ENCODE results near the gene ATP8B3. TPM values are rescaled to one million over a fixed set of nuclear protein-coding genes. Genes with fewer than 3 reads are reported as not detected.
A peak's percentile ranks its signal among the peaks of the same experiment; 100 is the strongest.

Gene ATP8B3
- total and polyA plus RNA-seq, 9 of the 15 experiments (the other 6 are each of a cell fraction or from before 2014, with no cell fraction given) = 1.2 to 12.3 (median 3.8) TPM

DNA sequence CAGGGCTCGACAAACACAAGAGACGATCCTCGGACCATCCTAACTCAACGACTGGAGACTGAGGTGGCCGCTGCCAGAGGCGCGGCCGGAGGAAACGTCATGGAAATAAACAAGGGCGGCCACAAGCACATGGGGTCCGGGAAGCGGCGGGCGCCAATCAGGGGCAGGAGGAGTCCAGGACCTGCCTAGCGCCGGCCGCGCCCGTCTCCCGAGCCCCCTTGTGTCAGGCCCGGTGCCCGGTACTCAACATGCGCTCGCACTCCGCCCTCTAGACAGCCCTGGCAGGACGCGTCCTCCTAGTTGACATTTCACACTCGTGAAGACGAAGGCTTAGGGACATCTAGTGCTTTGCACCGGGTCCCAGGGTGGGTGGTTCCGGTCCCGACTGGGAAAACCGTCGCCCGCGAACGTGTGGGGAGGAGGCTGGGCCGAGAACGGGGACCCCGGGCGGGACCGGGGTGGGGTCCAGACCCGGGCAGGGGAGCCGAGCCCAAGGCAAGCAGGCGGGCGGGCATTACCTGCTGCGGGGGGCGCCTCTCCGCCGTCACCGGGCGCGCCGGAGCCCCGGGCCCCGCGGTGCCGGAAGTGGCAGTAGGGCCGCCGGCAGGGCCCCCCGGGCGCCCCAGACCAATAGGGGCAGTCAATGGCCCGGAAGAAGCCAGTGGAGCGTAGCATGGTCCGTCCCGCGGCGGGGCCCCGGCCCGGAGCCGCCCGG, 35.8 kb upstream of the ATP8B3 start (continued):
- TF ChIP-seq, protein P1, sequence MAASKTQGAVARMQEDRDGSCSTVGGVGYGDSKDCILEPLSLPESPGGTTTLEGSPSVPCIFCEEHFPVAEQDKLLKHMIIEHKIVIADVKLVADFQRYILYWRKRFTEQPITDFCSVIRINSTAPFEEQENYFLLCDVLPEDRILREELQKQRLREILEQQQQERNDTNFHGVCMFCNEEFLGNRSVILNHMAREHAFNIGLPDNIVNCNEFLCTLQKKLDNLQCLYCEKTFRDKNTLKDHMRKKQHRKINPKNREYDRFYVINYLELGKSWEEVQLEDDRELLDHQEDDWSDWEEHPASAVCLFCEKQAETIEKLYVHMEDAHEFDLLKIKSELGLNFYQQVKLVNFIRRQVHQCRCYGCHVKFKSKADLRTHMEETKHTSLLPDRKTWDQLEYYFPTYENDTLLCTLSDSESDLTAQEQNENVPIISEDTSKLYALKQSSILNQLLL (CRISPR knock-in tag; IDR thresholded peaks at IDR 0.05; ENCODE audit: borderline replicate concordance) = no peak
- TF ChIP-seq, protein P2, sequence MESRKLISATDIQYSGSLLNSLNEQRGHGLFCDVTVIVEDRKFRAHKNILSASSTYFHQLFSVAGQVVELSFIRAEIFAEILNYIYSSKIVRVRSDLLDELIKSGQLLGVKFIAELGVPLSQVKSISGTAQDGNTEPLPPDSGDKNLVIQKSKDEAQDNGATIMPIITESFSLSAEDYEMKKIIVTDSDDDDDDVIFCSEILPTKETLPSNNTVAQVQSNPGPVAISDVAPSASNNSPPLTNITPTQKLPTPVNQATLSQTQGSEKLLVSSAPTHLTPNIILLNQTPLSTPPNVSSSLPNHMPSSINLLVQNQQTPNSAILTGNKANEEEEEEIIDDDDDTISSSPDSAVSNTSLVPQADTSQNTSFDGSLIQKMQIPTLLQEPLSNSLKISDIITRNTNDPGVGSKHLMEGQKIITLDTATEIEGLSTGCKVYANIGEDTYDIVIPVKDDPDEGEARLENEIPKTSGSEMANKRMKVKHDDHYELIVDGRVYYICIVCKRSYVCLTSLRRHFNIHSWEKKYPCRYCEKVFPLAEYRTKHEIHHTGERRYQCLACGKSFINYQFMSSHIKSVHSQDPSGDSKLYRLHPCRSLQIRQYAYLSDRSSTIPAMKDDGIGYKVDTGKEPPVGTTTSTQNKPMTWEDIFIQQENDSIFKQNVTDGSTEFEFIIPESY (CRISPR knock-in tag; IDR thresholded peaks at IDR 0.05) = 0 out of 2 replicates have a peak, but pooled peaks have one; percentile 33
- TF ChIP-seq PHF8 (IDR thresholded peaks at IDR 0.05; ENCODE audit: borderline replicate concordance, low read length) (peak; percentile 87; the same call in 1 of the 2 replicates), ERF (CRISPR knock-in tag; IDR thresholded peaks at IDR 0.05) (no peak), GATAD2B (IDR thresholded peaks at IDR 0.05; ENCODE audit: borderline replicate concordance) (peak; percentile 85), SMAD2 (IDR thresholded peaks at IDR 0.05; ENCODE audit: low read depth, low read length) (no peak), ZNF224 (CRISPR knock-in tag; IDR thresholded peaks at IDR 0.05) (no peak), RB1 (IDR thresholded peaks at IDR 0.05; ENCODE audit: low read depth) (no peak), FOXJ3 (CRISPR knock-in tag; IDR thresholded peaks at IDR 0.05) (no peak), ZNF140 (CRISPR knock-in tag; IDR thresholded peaks at IDR 0.05) (no peak), NCOA4 (IDR thresholded peaks at IDR 0.05; ENCODE audit: partially characterized antibody) (no peak), SNRNP70 (optimal IDR thresholded peaks at IDR 0.05; ENCODE audit: low read depth, low read length) (no peak)
- TF ChIP-seq, protein P3, sequence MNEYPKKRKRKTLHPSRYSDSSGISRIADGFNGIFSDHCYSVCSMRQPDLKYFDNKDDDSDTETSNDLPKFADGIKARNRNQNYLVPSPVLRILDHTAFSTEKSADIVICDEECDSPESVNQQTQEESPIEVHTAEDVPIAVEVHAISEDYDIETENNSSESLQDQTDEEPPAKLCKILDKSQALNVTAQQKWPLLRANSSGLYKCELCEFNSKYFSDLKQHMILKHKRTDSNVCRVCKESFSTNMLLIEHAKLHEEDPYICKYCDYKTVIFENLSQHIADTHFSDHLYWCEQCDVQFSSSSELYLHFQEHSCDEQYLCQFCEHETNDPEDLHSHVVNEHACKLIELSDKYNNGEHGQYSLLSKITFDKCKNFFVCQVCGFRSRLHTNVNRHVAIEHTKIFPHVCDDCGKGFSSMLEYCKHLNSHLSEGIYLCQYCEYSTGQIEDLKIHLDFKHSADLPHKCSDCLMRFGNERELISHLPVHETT (CRISPR knock-in tag; conservative IDR thresholded peaks at IDR 0.05 in 1 of 2, IDR thresholded peaks at IDR 0.05 in 1 of 2) = no peak
- TF ChIP-seq, protein P4, sequence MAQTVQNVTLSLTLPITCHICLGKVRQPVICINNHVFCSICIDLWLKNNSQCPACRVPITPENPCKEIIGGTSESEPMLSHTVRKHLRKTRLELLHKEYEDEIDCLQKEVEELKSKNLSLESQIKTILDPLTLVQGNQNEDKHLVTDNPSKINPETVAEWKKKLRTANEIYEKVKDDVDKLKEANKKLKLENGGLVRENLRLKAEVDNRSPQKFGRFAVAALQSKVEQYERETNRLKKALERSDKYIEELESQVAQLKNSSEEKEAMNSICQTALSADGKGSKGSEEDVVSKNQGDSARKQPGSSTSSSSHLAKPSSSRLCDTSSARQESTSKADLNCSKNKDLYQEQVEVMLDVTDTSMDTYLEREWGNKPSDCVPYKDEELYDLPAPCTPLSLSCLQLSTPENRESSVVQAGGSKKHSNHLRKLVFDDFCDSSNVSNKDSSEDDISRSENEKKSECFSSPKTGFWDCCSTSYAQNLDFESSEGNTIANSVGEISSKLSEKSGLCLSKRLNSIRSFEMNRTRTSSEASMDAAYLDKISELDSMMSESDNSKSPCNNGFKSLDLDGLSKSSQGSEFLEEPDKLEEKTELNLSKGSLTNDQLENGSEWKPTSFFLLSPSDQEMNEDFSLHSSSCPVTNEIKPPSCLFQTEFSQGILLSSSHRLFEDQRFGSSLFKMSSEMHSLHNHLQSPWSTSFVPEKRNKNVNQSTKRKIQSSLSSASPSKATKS (CRISPR knock-in tag; IDR thresholded peaks at IDR 0.05) = no peak
- TF ChIP-seq, protein P5, sequence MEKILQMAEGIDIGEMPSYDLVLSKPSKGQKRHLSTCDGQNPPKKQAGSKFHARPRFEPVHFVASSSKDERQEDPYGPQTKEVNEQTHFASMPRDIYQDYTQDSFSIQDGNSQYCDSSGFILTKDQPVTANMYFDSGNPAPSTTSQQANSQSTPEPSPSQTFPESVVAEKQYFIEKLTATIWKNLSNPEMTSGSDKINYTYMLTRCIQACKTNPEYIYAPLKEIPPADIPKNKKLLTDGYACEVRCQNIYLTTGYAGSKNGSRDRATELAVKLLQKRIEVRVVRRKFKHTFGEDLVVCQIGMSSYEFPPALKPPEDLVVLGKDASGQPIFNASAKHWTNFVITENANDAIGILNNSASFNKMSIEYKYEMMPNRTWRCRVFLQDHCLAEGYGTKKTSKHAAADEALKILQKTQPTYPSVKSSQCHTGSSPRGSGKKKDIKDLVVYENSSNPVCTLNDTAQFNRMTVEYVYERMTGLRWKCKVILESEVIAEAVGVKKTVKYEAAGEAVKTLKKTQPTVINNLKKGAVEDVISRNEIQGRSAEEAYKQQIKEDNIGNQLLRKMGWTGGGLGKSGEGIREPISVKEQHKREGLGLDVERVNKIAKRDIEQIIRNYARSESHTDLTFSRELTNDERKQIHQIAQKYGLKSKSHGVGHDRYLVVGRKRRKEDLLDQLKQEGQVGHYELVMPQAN (IDR thresholded peaks at IDR 0.05; ENCODE audit: borderline replicate concordance) = peak; percentile 76; the same call in 1 of the 2 replicates
- TF ChIP-seq, protein P6, sequence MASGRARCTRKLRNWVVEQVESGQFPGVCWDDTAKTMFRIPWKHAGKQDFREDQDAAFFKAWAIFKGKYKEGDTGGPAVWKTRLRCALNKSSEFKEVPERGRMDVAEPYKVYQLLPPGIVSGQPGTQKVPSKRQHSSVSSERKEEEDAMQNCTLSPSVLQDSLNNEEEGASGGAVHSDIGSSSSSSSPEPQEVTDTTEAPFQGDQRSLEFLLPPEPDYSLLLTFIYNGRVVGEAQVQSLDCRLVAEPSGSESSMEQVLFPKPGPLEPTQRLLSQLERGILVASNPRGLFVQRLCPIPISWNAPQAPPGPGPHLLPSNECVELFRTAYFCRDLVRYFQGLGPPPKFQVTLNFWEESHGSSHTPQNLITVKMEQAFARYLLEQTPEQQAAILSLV (tag; IDR thresholded peaks at IDR 0.05) = no peak
